Ovary (tissue), 3 donors: Measurements from ENCODE around the gene H6PD.

Source experiments
- EP300 ChIP-seq: sonication (generic); formaldehyde crosslinking; IDR thresholded peaks from one replicate; pipeline ENCODE4 v1.6.1; 2017; ENCODE audit warnings: antibody characterized with exemption
- POLR2A ChIP-seq: fragments of 450-650 bp; IDR thresholded peaks from one replicate; pipeline ENCODE4 v1.6.1; 2017; ENCODE audit warnings: antibody characterized with exemption, mild to moderate bottlenecking, moderate library complexity
- TF ChIP-seq, protein P1 (sequence below), 3 donors: fragments of 450-650 bp in 2 of 3; fragments of 200-600 bp in 1 of 3; IDR thresholded peaks; one replicate each; pipeline versions ENCODE4 v1.5.1 to v1.8.0; 2016 to 2022; ENCODE audit warnings: antibody characterized with exemption in 3 of 3, mild to moderate bottlenecking in 1 of 3
- donor health status: DM: no; HTN: no; CAD: no.

GRCh38 chr1:9278116-9278515 is 43.5 kb downstream of the H6PD start:
- TF ChIP-seq POLR2A = no peak
- TF ChIP-seq, protein P1, sequence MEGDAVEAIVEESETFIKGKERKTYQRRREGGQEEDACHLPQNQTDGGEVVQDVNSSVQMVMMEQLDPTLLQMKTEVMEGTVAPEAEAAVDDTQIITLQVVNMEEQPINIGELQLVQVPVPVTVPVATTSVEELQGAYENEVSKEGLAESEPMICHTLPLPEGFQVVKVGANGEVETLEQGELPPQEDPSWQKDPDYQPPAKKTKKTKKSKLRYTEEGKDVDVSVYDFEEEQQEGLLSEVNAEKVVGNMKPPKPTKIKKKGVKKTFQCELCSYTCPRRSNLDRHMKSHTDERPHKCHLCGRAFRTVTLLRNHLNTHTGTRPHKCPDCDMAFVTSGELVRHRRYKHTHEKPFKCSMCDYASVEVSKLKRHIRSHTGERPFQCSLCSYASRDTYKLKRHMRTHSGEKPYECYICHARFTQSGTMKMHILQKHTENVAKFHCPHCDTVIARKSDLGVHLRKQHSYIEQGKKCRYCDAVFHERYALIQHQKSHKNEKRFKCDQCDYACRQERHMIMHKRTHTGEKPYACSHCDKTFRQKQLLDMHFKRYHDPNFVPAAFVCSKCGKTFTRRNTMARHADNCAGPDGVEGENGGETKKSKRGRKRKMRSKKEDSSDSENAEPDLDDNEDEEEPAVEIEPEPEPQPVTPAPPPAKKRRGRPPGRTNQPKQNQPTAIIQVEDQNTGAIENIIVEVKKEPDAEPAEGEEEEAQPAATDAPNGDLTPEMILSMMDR (IDR thresholded peaks at IDR 0.05) = no peak
- TF ChIP-seq EP300 = no peak
